Measurements from ENCODE around the gene THAP8.
A peak's percentile ranks its signal among the peaks of the same experiment; 100 is the strongest.
"Not testable (repeated sequence)": the region's sequence is repeated elsewhere in the genome, so short reads cannot be mapped to it uniquely, and the experiment has no call there.

THAP8 gene

GRCh38 chr19:36082916-36083315 is 28.8 kb upstream of the THAP8 start:
- Mint-ChIP-seq H3K36me3 (ENCODE audit: low read depth) (peaks cover 86% of the 10 kb centered on the region), H3K4me1 (ENCODE audit: low read depth) (no peaks in the 10 kb centered on the region), H3K27me3 (no peaks in the 10 kb centered on the region), H3K9me3 (no peaks in the 10 kb centered on the region), H3K27ac (no peak overlapping the region), H3K4me3 (no peak overlapping the region)
- DNase-seq, result no peak

- DNase-seq, result no peak
- no peak overlapping the region for H3K4me3 Mint-ChIP-seq
- no peaks in the 10 kb centered on the region for H3K9me3 Mint-ChIP-seq
- no peaks in the 10 kb centered on the region for H3K4me1 Mint-ChIP-seq (ENCODE audit: low read depth)
- no peaks in the 10 kb centered on the region for H3K27me3 Mint-ChIP-seq
- H3K36me3 Mint-ChIP-seq (ENCODE audit: low read depth), result peaks cover 87% of the 10 kb centered on the region
- H3K27ac Mint-ChIP-seq, result no peak overlapping the region
These were observed 27.8 kb upstream of the THAP8 start for GRCh38 chr19:36081894-36082293.

- Mint-ChIP-seq H3K27me3 (no peaks in the 10 kb centered on the region), H3K27ac (no peak overlapping the region), H3K9me3 (no peaks in the 10 kb centered on the region), H3K4me3 (no peak overlapping the region), H3K36me3 (ENCODE audit: low read depth) (peaks cover 85% of the 10 kb centered on the region), H3K4me1 (ENCODE audit: low read depth) (no peaks in the 10 kb centered on the region)
- no peak for DNase-seq
These were observed 27.3 kb upstream of the THAP8 start for GRCh38 chr19:36081385-36081784.

- DNase-seq, result no peak
- Mint-ChIP-seq H3K4me1 (ENCODE audit: low read depth) (no peaks in the 10 kb centered on the region), H3K9me3 (no peaks in the 10 kb centered on the region), H3K27ac (no peak overlapping the region), H3K27me3 (no peaks in the 10 kb centered on the region), H3K4me3 (no peak overlapping the region), H3K36me3 (ENCODE audit: low read depth) (peaks cover 80% of the 10 kb centered on the region)
These were observed 25.4 kb upstream of the THAP8 start for GRCh38 chr19:36079389-36079945.

- DNase-seq, result no peak
- H3K36me3 Mint-ChIP-seq (ENCODE audit: low read depth), result peaks cover 74% of the 10 kb centered on the region
- H3K4me1 Mint-ChIP-seq (ENCODE audit: low read depth), result no peaks in the 10 kb centered on the region
- H3K27me3 Mint-ChIP-seq, result no peaks in the 10 kb centered on the region
- H3K9me3 Mint-ChIP-seq, result no peaks in the 10 kb centered on the region
- H3K27ac Mint-ChIP-seq, result no peak overlapping the region
- H3K4me3 Mint-ChIP-seq, result no peak overlapping the region
These were observed 19.2 kb upstream of the THAP8 start for GRCh38 chr19:36073121-36073876.

GRCh38 chr19:36072081-36072480 is 18.0 kb upstream of the THAP8 start:
- no peaks in the 10 kb centered on the region for H3K27me3 Mint-ChIP-seq
- no peaks in the 10 kb centered on the region for H3K4me1 Mint-ChIP-seq (ENCODE audit: low read depth)
- no peak for DNase-seq
- H3K27ac Mint-ChIP-seq, result no peak overlapping the region
- no peaks in the 10 kb centered on the region for H3K9me3 Mint-ChIP-seq
- no peak overlapping the region for H3K4me3 Mint-ChIP-seq
- H3K36me3 Mint-ChIP-seq (ENCODE audit: low read depth), result peaks cover 75% of the 10 kb centered on the region

- H3K4me1 Mint-ChIP-seq (ENCODE audit: low read depth); H3K27ac Mint-ChIP-seq; H3K27me3 Mint-ChIP-seq; H3K4me3 Mint-ChIP-seq; H3K9me3 Mint-ChIP-seq; DNase-seq: not testable (repeated sequence)
- H3K36me3 Mint-ChIP-seq (ENCODE audit: low read depth), result peaks cover 81% of the 10 kb centered on the region
These were observed 14.9 kb upstream of the THAP8 start for GRCh38 chr19:36068810-36069499.

- no peak overlapping the region for H3K4me3 Mint-ChIP-seq
- H3K4me1 Mint-ChIP-seq (ENCODE audit: low read depth), result no peaks in the 10 kb centered on the region
- no peaks in the 10 kb centered on the region for H3K9me3 Mint-ChIP-seq
- peaks cover 78% of the 10 kb centered on the region for H3K36me3 Mint-ChIP-seq (ENCODE audit: low read depth)
- no peak overlapping the region for H3K27ac Mint-ChIP-seq
- H3K27me3 Mint-ChIP-seq, result no peaks in the 10 kb centered on the region
- DNase-seq, result no peak
These were observed 13.6 kb upstream of the THAP8 start for GRCh38 chr19:36067681-36068080.

GRCh38 chr19:36064826-36065225 is 10.7 kb upstream of the THAP8 start:
- H3K36me3 Mint-ChIP-seq (ENCODE audit: low read depth), result peaks cover 78% of the 10 kb centered on the region
- no peak overlapping the region for H3K27ac Mint-ChIP-seq
- no peaks in the 10 kb centered on the region for H3K9me3 Mint-ChIP-seq
- DNase-seq, result no peak
- H3K4me3 Mint-ChIP-seq, result no peak overlapping the region
- no peaks in the 10 kb centered on the region for H3K4me1 Mint-ChIP-seq (ENCODE audit: low read depth)
- H3K27me3 Mint-ChIP-seq, result no peaks in the 10 kb centered on the region

- H3K27me3 Mint-ChIP-seq, result no peaks in the 10 kb centered on the region
- peaks cover under 1% of the 10 kb centered on the region for H3K4me1 Mint-ChIP-seq (ENCODE audit: low read depth)
- no peak overlapping the region for H3K4me3 Mint-ChIP-seq
- peaks cover 74% of the 10 kb centered on the region for H3K36me3 Mint-ChIP-seq (ENCODE audit: low read depth)
- no peak for DNase-seq
- H3K27ac Mint-ChIP-seq, result no peak overlapping the region
- no peaks in the 10 kb centered on the region for H3K9me3 Mint-ChIP-seq
These were observed 7.3 kb upstream of the THAP8 start for GRCh38 chr19:36061367-36061766.

GRCh38 chr19:36060430-36060829 is 6.3 kb upstream of the THAP8 start:
- H3K36me3 Mint-ChIP-seq (ENCODE audit: low read depth), result peaks cover 67% of the 10 kb centered on the region
- no peaks in the 10 kb centered on the region for H3K9me3 Mint-ChIP-seq
- DNase-seq, result peak; percentile 44
- no peaks in the 10 kb centered on the region for H3K27me3 Mint-ChIP-seq
- H3K4me3 Mint-ChIP-seq, result no peak overlapping the region
- peaks cover 9% of the 10 kb centered on the region for H3K4me1 Mint-ChIP-seq (ENCODE audit: low read depth)
- no peak overlapping the region for H3K27ac Mint-ChIP-seq

- Mint-ChIP-seq H3K27ac (no peak overlapping the region), H3K4me1 (ENCODE audit: low read depth) (peaks cover 13% of the 10 kb centered on the region), H3K9me3 (no peaks in the 10 kb centered on the region), H3K4me3 (no peak overlapping the region), H3K27me3 (no peaks in the 10 kb centered on the region), H3K36me3 (ENCODE audit: low read depth) (peaks cover 62% of the 10 kb centered on the region)
- no peak for DNase-seq
These were observed 5.3 kb upstream of the THAP8 start for GRCh38 chr19:36059180-36059910.

GRCh38 chr19:36058481-36059179 is 4.5 kb upstream of the THAP8 start:
- no peak overlapping the region for H3K4me3 Mint-ChIP-seq
- H3K27ac Mint-ChIP-seq, result no peak overlapping the region

More at GRCh38 chr19:36058481-36059179, 4.5 kb upstream of the THAP8 start:
- Mint-ChIP-seq H3K4me1 (ENCODE audit: low read depth) (peaks cover 15% of the 10 kb centered on the region), H3K36me3 (ENCODE audit: low read depth) (peaks cover 55% of the 10 kb centered on the region), H3K27me3 (no peaks in the 10 kb centered on the region), H3K9me3 (no peaks in the 10 kb centered on the region)
- DNase-seq, result no peak
